NOMO-1 treated with dmso at 0.1 percent for 144 hours (cell line): ENCODE results near the gene CALY.

ENCODE experiments used
- DNase-seq: peaks from one replicate; lab custom pipeline; 2025; ENCODE audit not compliant: unreplicated experiment; lab: John Stamatoyannopoulos, UW

The CALY gene

DNA sequence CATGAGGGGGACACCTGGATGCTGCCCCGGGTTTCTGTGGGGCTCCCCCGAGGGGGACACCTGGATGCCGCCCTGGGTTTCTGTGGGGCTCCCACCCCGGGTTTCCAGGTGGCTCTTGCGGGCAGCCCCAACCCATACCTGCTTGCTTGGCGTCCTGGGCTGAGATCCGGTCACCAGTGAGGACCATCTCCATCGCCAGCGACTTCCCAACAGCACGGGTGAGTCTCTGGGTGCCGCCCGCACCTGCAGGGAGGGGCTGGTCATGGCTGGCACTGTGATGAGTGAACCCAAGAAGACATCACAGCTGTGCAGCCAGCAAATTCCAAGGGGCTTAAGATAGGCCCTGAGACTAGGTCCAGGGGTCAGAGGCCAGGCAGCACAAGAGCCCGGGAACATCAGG lies 30.1 kb upstream of the CALY start:
- DNase-seq = no peak

DNA sequence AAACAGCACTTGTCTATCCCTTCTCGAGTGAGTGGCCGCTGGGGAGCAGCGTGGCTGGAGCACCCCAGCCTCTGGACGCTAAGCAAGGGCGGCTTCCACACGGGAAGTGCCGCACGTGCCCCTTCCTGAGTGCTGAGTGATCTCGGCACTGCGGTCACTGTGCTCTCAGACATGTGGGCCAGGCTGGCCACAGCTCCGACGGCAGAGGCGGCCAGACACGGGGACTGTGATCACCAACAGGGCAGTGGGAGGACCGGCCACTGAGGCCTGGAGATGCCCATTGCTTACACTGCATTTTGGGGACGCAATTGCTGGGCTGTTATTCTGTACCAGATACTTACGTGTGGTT lies 29.4 kb upstream of the CALY start:
- DNase-seq = no peak

DNA sequence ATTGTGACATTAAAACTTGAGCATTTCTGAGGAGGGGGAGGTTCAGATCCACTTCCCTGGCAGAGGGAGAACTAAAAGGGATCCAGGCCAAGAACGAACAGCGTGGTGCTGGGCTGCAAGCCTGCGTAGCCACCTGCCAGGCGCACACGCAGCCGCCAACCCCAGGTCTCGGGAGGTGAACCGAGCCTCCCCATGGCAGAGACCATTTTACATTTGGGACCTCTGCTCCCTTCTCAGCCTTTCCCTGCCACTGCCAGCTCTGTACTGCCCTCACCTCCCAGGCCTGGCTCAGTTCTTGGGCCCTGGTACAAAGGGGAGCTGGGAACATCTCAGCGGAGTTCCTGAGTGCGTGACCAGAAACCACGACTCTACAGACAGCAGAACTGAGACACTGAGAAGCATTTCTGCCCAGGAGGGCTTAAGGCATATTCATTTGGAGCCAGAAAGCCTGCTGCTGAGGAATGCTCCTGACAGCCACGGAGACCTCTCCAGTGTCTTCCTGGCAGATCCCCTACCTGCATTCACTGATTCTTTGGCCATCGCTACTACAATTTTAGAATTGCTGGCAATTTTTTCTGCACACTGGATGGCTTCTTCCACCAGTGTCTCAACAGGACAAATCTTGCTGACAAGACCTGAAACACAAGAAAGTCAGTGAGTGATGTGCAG lies 28.9 kb upstream of the CALY start:
- DNase-seq = no peak

DNA sequence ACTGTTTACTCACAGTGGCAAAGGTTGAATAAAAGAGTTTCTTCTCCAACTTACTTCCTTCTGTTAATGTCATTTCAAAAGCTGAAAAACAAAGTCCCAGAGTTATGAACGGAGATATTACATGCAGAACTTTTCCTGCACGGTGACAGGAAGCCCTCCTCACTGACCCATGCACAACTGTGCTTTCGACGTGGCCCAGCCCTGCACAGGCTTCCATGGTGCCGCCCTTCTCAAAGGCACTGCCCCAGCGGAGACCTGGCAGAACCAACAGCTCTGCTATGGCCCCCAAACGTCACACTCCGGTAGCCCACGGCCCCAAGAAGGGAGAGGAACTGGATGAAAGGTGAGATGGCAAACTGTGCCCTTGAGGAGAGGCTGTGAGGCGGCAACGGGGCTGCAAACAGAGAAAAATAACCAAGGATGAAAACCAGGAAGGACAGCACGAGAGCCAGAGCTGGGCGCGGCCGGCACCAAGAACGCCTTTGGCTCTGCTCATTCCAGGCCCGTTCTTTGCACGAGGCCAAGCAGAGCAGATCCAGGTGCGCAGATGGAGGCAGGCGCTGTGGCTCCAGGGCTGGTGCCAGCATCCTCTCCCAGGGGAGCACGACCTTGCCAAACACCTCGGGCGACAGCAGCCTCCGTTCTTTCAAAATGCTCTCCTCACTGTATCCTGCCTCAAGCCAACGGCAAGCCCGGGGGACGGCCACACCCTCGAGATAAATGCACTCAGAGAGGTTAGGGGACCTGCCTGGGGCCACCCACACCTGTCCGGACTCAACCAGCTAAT lies 28.1 kb upstream of the CALY start:
- DNase-seq = no peak

DNA sequence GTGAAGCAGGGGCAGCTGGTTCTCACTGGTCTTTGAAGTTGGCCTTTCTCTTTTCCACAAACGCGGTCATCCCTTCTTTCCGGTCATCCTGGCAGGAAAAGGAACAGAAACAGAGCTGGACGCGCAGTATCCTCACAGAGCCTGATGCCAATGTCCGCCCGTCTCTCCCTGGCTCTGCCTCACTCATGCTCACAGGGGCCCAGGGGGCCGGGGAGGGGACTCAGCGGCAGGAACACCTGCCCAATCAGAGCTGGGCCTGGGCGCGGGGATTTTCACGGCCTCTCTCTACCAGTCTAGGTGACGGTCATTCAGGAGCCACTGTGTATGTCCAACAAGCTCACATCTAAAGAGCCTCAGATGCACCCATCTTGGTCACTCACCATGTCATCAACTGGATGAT lies 26.1 kb upstream of the CALY start:
- no peak for DNase-seq

DNA sequence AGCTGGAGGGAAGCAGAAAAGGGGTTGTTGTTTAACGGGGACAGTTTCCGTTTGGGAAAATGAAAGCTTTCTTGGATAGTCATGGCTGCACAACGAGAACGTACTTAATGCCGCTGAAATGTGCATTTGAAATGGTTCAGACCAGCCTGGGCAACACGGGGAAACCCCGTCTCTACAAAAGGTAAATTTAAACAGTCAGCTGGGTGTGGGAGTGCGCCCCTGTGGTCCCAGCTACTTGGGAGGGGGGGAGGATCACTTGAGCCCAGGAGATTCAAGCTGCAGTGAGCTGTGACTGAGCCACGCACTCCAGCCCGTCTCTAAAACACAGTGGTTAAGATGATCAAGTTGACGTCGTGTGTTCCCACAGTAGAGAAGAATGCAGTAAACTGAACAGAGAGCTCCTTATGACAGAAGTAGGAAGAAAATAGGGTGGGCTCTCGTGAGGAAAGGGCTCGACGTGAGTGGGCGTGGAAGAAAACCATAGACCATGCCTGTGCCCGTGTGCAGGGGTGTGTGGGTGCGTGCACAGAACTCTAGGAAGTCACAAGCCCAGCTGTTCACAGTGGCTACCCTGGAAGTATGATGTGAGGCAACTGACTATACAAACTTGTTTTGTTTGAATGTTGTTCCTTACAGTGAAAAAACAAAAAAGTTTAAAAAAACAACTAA lies 25.2 kb upstream of the CALY start:
- no peak for DNase-seq

DNA sequence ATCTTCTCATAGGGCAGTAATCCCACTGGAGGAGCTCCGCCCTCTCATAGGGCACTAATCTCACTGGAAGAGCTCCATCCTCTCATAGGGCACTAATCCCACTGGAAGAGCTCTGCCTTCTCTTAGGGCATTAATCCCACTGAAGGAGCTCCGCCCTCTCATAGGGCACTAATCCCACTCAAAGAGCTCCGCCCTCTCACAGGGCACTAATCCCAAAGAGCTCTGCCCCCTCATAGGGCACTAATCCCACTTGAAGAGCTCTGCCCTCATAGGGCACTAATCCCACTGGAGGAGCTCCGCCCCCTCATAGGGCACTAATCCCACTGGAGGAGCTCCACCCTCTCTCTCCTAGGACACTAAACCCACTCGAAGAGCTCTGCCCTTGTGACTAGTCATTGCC lies 24.5 kb upstream of the CALY start:
- DNase-seq = no peak

DNA sequence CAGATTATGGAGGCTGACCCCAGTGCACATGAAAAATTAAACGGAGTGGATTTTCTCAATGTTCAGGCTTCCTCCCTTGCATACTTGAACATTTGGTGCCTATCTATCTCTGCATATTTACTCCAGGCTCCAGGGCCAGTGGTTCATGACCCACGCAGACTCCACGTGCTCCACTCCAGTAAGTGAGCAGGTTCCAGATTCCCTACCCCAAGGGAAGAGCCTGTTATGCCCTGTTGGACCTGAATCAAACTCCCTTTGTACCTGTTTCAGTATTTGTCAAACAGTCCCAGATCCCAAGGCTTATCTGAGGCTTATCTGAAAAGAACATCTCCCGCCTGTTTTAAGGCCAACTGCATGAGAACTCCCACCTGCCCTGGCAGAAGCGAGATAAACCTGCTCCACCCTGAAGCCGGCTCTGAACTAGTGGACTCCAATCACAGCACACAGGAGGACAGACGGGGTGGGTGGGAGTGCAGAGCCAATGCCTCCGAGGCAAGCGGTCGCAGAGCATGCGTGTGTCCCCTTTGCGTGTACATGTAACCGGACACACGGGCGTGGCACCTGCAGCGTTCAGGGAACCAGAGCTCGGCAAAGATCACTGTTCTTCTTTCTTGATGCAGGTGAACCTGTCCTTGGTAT lies 23.4 kb upstream of the CALY start:
- DNase-seq = no peak

DNA sequence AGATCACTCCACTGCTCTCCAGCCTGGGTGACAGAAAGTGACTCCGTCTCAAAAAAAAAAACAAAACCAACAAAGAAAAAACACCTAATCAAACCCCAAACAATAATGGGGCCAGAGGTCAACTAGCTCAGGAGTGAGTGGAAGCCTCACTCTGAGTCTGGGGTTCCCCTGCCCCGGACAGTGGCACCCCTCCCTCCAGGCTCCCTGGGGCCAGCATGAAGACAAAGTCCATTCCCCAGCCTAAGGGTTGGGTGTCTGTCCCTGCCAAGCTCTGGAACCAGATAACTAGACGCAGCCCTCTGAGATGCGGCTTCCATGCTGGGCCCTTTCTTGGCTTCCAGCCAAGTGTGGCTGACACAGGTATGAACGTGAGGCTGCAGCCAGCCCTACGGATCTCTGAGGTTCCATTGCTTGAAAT lies 22.9 kb upstream of the CALY start:
- no peak for DNase-seq

DNA sequence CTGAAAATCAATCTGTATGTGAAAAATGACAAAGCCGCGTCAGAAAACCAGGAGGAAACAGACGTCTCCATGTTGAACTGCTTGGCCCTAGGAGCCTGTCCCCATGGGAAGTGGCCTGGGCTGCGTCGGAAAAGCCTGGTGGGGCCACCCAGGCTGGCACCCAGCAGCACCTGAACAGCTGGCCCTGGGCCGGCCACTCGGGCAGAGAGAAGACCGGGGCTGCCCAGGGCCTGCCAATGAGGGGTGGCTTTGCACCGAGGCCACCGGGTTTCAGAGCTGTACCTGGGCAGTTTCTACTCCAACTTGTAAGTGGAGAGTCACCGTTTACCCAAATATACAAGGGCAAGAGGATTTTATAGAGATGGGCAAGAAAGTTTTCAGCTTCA lies 22.2 kb upstream of the CALY start:
- no peak for DNase-seq

DNA sequence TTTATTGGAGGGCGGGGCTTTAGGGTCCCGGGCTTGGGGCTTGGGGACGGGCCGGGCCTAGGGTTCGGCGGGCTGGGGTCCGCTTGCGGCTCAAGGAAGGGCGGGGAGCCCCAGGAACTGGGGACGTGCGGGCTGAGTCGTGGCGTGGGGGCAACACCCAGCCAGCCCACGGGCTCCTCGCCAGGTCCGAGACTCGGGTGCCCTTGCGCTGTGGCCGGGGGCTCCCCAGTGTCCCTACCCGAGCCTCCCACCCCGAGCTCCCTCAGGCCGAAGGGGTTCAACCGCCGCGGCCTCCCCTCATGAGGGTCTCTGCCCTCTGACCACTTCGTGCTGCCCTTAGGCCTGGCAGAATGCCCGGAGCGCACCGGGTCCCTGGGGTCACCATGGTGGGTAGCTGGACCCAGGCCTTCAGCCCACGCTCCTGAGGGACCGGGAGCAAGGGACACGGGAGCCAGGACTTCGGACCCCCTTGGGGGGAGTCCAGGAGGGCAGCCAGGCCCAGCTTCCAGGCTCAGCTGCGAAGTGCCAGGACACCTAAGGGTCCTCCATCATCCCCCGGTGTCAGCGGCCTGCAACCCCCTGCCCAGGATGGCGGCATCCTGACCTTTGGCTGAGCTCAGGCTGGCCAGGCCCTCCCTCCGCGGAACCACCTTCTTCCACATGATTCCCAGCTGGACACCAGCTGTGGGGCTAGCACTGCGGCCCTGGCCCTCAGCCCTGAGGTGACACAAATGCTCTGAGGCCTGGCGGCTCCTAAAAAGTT lies 21.6 kb upstream of the CALY start:
- DNase-seq = no peak

DNA sequence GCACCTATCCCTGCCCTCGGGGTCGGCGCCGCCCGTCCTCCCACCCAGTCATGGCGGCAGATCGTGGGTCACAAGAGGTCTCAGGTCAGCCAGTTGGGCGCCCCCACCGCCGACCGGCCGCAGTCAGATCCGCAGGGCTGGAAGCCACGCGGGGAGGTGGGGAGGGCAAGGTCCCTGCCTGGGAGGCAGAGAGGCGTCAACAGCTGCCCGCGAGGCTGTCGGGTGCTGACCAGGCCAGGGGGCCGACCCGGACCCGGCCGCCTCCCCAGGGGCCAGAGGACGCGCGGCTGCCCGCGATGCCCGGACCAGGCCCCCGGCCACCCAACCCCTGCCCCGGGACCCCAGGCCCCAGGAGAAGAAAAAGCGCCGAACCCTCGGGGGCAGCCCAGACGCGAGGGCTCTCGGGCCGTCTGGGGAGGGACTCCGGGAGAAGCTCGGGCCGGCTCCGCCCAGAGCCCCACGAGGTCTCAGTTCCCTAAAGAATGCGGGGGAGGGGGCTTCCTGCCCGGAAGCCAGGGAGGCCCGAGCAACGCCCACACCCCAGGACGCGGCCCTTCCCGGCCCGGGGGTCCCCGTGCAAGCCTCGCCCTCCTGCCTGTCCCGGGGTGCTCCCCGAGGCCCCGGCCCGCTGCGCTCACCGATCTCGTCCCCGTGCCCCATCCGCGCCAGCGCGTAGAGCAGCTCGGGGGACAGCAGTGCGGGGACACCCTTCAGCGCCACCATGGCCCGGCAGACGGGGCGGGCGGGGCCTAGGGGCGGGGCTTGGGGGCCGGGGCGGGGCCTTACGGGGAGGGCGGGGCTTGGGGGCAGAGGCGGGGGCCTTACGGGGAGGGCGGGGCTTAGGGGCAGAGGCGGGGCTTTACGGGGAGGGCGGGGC lies 20.8 kb upstream of the CALY start, which contains the start of gene FUOM:
FUOM (minus strand) TSS at position 735 of the 877 bp plus-strand sequence; CDS start at position 723, 12 bp downstream.
- peak; percentile 30 for DNase-seq

DNA sequence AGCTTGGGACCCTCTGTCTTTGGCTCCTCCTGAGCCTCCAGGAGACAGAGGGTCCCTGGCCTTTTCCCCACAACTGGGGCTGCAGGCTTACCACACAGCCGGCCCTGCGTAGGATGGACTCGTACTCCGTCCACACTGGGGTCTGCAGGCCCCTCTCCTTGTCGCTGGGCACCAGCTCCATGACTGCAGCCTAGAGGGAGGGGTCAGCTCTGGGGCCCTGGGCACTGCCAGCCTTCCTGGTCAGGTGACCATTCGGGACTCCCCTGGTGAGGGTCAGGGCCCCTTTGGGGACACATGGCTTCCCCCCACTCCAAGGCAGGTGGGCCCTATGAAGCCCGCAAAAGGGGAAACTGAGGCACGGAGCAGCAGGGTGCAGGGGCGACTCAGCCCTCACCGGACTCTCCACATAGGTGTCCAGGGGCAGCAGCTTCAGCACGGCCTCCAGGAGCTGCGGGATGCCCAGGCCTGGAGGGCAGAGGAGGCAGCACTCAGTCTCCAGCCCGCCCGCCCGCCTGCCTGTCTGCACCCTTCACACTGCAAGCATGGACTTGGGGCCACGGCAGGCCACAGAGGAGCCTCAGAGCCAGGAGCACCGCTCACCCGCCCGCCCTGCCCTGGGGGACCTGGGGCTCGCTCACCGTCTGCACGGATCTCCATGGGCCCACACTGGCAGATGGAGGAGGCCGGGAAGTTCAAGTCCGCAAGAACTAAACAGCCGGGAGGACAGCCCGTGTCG lies 20.0 kb upstream of the CALY start:
- DNase-seq = no peak

DNA sequence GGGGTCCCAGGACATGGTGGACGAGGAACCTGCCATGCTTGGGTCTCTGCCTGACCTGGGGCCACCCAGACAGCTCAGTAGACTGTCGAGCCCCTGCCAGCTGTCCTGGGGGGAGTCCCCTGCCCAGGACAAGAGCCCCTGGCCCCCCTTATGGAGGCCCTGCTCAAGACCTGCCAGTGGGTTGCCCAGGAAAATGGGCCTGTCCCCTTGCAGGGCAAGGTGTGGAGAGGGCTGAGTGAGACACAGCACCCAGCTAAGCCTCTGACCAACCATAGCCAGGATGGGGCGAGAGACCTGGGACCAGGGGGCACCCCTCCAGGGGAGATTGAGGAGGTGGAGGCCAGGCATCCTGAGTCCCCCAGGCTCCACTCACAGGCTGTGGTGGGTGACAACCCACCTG lies 19.3 kb upstream of the CALY start:
- no peak for DNase-seq

DNA sequence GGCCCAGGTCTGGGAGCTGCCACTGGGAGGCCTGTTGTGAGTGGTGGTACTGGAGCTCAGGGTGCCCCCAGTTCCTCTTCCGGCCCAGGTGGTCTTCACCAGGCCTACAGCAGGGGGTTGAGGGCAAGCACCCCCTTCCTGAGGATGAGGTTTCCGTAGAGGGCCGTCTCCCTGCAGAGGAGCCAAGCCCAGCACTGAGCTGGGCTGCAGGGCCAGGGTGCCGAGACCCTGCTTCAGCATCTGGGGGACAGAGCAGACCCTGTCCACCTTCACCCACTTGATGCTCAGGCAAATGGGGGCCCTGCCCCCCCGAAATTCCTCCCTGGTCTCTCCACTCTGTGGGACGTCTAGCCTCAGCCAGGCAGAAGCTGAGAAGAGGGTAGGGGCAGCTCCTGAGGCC lies 18.6 kb upstream of the CALY start:
- no peak for DNase-seq

DNA sequence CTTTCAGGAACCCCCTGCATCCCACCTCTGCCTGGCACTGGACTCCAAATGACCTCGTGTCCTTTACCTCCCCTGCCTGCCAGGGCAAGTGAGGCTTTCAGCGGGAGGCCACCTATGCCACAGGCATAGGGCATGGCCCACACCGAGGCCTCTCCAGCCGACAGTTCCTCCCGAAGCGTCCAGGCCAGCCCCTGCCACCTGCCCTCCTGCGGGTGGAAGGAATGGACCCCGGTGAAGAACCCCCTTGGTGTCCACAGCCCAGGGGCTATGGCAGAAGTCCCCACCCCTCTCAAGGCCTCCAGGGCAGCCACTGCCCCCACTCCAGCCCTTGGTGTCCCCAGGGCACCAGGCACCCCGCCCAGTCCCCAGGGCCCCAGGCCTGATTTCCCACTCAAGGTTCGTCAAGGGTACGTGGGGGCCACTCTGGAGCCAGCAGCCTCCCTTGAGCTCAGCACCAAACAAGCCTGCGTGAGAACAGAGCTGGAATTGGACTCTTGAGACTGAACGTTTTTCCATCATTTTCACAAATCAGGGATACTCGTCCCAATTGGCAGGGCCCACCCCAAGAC lies 18.1 kb upstream of the CALY start:
- no peak for DNase-seq

DNA sequence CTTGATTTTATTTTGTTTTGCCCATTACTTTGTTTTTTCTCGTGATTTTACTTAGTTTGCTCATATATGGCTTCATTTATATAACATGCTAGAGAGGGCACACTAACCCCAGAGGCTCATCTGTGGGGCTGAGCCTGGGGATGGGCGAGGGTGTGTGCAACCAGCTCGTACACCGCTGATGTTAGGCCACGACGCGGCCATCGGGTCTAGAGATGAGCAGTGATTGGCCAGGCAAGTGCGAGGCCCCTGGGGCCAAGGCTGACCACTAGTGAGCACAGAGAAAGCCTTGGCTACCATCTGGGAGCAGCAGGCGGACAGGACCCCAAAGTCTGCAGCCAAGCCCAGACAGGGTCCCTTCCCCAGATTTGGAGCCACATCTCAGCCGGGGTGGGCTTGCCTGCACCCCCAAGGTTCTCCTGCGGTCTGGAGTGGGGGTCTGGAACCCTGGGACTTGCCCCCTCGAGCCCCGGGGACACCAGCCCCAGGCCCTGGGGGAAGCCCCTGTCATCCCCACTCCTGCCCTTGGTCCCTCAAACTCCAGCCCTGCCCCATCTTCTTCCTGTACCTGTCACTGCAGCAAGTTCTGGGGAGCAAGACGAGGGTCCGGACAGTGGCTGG lies 17.4 kb upstream of the CALY start:
- no peak for DNase-seq

DNA sequence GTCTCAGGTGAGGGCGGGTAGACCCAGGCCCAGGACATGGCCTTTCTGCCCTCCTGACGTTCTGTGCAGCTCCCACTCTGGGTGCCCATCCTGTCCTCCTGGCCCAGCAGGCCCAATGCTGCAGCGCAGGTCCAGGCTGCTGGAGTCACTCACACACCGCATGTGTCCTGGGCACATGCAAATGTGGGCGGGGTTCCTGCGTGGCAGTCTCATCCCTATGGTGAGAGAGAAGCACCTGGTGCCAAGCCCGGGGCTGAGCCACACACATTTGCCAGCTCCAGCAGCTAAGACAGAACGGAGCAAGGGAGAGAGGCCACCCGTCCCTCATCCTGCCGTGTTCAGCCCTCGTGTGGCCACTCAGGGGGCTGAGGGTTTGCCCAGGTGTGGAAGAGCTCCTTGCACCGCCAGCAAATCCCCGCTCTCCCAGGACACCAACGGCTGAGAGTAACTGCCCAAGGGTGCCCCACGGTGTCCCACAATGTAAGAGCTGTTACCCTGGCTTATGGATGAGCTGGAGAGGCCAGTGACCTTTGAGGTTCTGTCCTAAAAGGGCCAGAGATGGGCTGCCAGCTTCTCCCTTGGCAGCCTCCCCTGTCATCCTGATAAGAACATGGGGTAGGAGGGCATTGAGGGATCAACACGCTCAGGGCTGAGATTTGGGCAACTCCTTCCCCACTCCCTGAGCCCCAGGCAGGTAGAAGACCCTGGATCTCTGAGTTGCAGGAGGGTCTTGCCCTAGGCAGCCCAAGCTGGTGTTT lies 16.7 kb upstream of the CALY start:
- DNase-seq = no peak
